ENCODE measurements around the gene TBC1D21.

GRCh38 chr15:73914145-73914544, 40.8 kb downstream of the TBC1D21 start:
- TF ChIP-seq POLR2A (IDR thresholded peaks at IDR 0.05) (no peak), POLR2AphosphoS5 (IDR thresholded peaks at IDR 0.05) (no peak)
- TF ChIP-seq, protein P1, sequence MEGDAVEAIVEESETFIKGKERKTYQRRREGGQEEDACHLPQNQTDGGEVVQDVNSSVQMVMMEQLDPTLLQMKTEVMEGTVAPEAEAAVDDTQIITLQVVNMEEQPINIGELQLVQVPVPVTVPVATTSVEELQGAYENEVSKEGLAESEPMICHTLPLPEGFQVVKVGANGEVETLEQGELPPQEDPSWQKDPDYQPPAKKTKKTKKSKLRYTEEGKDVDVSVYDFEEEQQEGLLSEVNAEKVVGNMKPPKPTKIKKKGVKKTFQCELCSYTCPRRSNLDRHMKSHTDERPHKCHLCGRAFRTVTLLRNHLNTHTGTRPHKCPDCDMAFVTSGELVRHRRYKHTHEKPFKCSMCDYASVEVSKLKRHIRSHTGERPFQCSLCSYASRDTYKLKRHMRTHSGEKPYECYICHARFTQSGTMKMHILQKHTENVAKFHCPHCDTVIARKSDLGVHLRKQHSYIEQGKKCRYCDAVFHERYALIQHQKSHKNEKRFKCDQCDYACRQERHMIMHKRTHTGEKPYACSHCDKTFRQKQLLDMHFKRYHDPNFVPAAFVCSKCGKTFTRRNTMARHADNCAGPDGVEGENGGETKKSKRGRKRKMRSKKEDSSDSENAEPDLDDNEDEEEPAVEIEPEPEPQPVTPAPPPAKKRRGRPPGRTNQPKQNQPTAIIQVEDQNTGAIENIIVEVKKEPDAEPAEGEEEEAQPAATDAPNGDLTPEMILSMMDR (IDR thresholded peaks at IDR 0.05), result no peak
